Measurements from ENCODE around the gene UBAP2L. TPM values are rescaled to one million over a fixed set of nuclear protein-coding genes. Genes with fewer than 3 reads are reported as not detected.
A peak's percentile ranks its signal among the peaks of the same experiment; 100 is the strongest.

UBAP2L gene
- total and polyA plus RNA-seq, 10 of the 15 experiments (the other 5 are each of a cell fraction or from before 2014, with no cell fraction given), result 49.9 to 198 (median 152) TPM

GRCh38 chr1:154304664-154305337 lies 84.0 kb downstream of the UBAP2L start (continued):
- TF ChIP-seq POU2F2 (IDR thresholded peaks at IDR 0.05; ENCODE audit: borderline replicate concordance, low read depth, low read length), result no peak
- no peak for TF ChIP-seq SIN3A (IDR thresholded peaks at IDR 0.05; ENCODE audit: low read depth, low read length)
- TF ChIP-seq TCF12 (IDR thresholded peaks at IDR 0.05; ENCODE audit: low read depth, low read length), result no peak
- TF ChIP-seq SMAD1 (IDR thresholded peaks at IDR 0.05; ENCODE audit: low read depth, partially characterized antibody), result no peak
- 0 out of 2 replicates have a peak, but pooled peaks have one; percentile 58 for TF ChIP-seq ATF2 (IDR thresholded peaks at IDR 0.05; ENCODE audit: low read length)
- TF ChIP-seq HCFC1 (IDR thresholded peaks at IDR 0.05; ENCODE audit: low read length), result no peak
- no peak for TF ChIP-seq E2F4 (IDR thresholded peaks at IDR 0.05; ENCODE audit: low read depth, low read length)
- TF ChIP-seq, protein P1, sequence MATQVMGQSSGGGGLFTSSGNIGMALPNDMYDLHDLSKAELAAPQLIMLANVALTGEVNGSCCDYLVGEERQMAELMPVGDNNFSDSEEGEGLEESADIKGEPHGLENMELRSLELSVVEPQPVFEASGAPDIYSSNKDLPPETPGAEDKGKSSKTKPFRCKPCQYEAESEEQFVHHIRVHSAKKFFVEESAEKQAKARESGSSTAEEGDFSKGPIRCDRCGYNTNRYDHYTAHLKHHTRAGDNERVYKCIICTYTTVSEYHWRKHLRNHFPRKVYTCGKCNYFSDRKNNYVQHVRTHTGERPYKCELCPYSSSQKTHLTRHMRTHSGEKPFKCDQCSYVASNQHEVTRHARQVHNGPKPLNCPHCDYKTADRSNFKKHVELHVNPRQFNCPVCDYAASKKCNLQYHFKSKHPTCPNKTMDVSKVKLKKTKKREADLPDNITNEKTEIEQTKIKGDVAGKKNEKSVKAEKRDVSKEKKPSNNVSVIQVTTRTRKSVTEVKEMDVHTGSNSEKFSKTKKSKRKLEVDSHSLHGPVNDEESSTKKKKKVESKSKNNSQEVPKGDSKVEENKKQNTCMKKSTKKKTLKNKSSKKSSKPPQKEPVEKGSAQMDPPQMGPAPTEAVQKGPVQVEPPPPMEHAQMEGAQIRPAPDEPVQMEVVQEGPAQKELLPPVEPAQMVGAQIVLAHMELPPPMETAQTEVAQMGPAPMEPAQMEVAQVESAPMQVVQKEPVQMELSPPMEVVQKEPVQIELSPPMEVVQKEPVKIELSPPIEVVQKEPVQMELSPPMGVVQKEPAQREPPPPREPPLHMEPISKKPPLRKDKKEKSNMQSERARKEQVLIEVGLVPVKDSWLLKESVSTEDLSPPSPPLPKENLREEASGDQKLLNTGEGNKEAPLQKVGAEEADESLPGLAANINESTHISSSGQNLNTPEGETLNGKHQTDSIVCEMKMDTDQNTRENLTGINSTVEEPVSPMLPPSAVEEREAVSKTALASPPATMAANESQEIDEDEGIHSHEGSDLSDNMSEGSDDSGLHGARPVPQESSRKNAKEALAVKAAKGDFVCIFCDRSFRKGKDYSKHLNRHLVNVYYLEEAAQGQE (IDR thresholded peaks at IDR 0.05; ENCODE audit: low read depth, low read length), result no peak
- peak; percentile 88 for TF ChIP-seq IRF4 (IDR thresholded peaks at IDR 0.05; ENCODE audit: low read depth, low read length)
- TF ChIP-seq, protein P2, sequence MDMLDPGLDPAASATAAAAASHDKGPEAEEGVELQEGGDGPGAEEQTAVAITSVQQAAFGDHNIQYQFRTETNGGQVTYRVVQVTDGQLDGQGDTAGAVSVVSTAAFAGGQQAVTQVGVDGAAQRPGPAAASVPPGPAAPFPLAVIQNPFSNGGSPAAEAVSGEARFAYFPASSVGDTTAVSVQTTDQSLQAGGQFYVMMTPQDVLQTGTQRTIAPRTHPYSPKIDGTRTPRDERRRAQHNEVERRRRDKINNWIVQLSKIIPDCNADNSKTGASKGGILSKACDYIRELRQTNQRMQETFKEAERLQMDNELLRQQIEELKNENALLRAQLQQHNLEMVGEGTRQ (IDR thresholded peaks at IDR 0.05; ENCODE audit: borderline replicate concordance, low read depth, low read length), result no peak
- no peak for TF ChIP-seq PML (IDR thresholded peaks at IDR 0.05; ENCODE audit: low read length)
- no peak for TF ChIP-seq CUX1 (IDR thresholded peaks at IDR 0.05; ENCODE audit: insufficient replicate concordance, low read depth, low read length)
- TF ChIP-seq FOXK2 (IDR thresholded peaks at IDR 0.05), result no peak
- TF ChIP-seq WRNIP1 (IDR thresholded peaks at IDR 0.05; ENCODE audit: borderline replicate concordance, low read depth, low read length), result no peak
- no peak for TF ChIP-seq NR2C2 (IDR thresholded peaks at IDR 0.05; ENCODE audit: borderline replicate concordance, control insufficient read depth, insufficient read length, low read depth)
- TF ChIP-seq CBX5 (IDR thresholded peaks at IDR 0.05; ENCODE audit: low read depth), result no peak
- TF ChIP-seq BRCA1 (IDR thresholded peaks at IDR 0.05; ENCODE audit: low read depth, low read length), result no peak
- no peak for TF ChIP-seq ZZZ3 (IDR thresholded peaks at IDR 0.05; ENCODE audit: control insufficient read depth, insufficient read length, low read depth)
